ENCODE results near the gene CILP2. TPM values are rescaled to one million over a fixed set of nuclear protein-coding genes. Genes with fewer than 3 reads are reported as not detected.

The CILP2 gene
- total RNA-seq, 1 donor from 2014 or later = 0.98 TPM

- no peak overlapping the region for H3K27ac ChIP-seq
- no peaks in the 10 kb centered on the region for H3K36me3 ChIP-seq
- no peaks in the 10 kb centered on the region for H3K27me3 ChIP-seq
- H3K4me1 ChIP-seq = no peaks in the 10 kb centered on the region
- TF ChIP-seq POLR2A (IDR thresholded peaks at IDR 0.05) = no peak
- no peak for TF ChIP-seq POLR2AphosphoS5 (IDR thresholded peaks at IDR 0.05; ENCODE audit: insufficient read depth in 1 of 2, low read depth in 1 of 2)
- TF ChIP-seq CTCF (IDR thresholded peaks at IDR 0.05) = no peak
- H3K9me3 ChIP-seq = no peaks in the 10 kb centered on the region
- intact Hi-C loops (cut with DNase I) = no loop called here
- H3K4me3 ChIP-seq = no peak overlapping the region
- DNase-seq (ENCODE audit: extremely low spot score in 2 of 2) = no peak
These were observed 24.0 kb downstream of the CILP2 start for GRCh38 chr19:19561946-19562664.

GRCh38 chr19:19562665-19563347, 24.7 kb downstream of the CILP2 start:
- no peaks in the 10 kb centered on the region for H3K9me3 ChIP-seq
- no peaks in the 10 kb centered on the region for H3K36me3 ChIP-seq
- intact Hi-C loops (cut with DNase I) = no loop called here
- no peak for TF ChIP-seq POLR2A (IDR thresholded peaks at IDR 0.05)
- no peak for TF ChIP-seq CTCF (IDR thresholded peaks at IDR 0.05)
- no peak for TF ChIP-seq POLR2AphosphoS5 (IDR thresholded peaks at IDR 0.05; ENCODE audit: insufficient read depth in 1 of 2, low read depth in 1 of 2)
- DNase-seq (ENCODE audit: extremely low spot score in 2 of 2) = no peak
- H3K27ac ChIP-seq = no peak overlapping the region
- no peaks in the 10 kb centered on the region for H3K4me1 ChIP-seq
- H3K27me3 ChIP-seq = no peaks in the 10 kb centered on the region
- no peak overlapping the region for H3K4me3 ChIP-seq

- no peak overlapping the region for H3K27ac ChIP-seq
- intact Hi-C loops (cut with DNase I) = no loop called here
- H3K9me3 ChIP-seq = no peaks in the 10 kb centered on the region
- DNase-seq (ENCODE audit: extremely low spot score in 2 of 2) = no peak
- TF ChIP-seq POLR2A (IDR thresholded peaks at IDR 0.05) (no peak), POLR2AphosphoS5 (IDR thresholded peaks at IDR 0.05; ENCODE audit: insufficient read depth in 1 of 2, low read depth in 1 of 2) (no peak), CTCF (IDR thresholded peaks at IDR 0.05) (no peak)
- H3K4me3 ChIP-seq = no peak overlapping the region
- no peaks in the 10 kb centered on the region for H3K4me1 ChIP-seq
- no peaks in the 10 kb centered on the region for H3K27me3 ChIP-seq
- H3K36me3 ChIP-seq = no peaks in the 10 kb centered on the region
These were observed 25.3 kb downstream of the CILP2 start for GRCh38 chr19:19563348-19563848.

GRCh38 chr19:19566306-19566705, 28.2 kb downstream of the CILP2 start:
- H3K27ac ChIP-seq = no peak overlapping the region
- DNase-seq (ENCODE audit: extremely low spot score in 2 of 2) = no peak
- no peaks in the 10 kb centered on the region for H3K27me3 ChIP-seq
- no peaks in the 10 kb centered on the region for H3K4me1 ChIP-seq
- H3K9me3 ChIP-seq = no peaks in the 10 kb centered on the region
- TF ChIP-seq CTCF (IDR thresholded peaks at IDR 0.05) = no peak
- no peak for TF ChIP-seq POLR2AphosphoS5 (IDR thresholded peaks at IDR 0.05; ENCODE audit: insufficient read depth in 1 of 2, low read depth in 1 of 2)
- no peak for TF ChIP-seq POLR2A (IDR thresholded peaks at IDR 0.05)
- H3K4me3 ChIP-seq = no peak overlapping the region
- no peaks in the 10 kb centered on the region for H3K36me3 ChIP-seq
- intact Hi-C loops (cut with DNase I) = no loop called here

GRCh38 chr19:19567391-19567790, 29.3 kb downstream of the CILP2 start:
- Histone ChIP-seq H3K36me3 (no peaks in the 10 kb centered on the region), H3K27ac (no peak overlapping the region), H3K9me3 (no peaks in the 10 kb centered on the region), H3K4me1 (no peaks in the 10 kb centered on the region), H3K27me3 (no peaks in the 10 kb centered on the region), H3K4me3 (no peak overlapping the region)
- TF ChIP-seq POLR2AphosphoS5 (IDR thresholded peaks at IDR 0.05; ENCODE audit: insufficient read depth in 1 of 2, low read depth in 1 of 2) (no peak), POLR2A (IDR thresholded peaks at IDR 0.05) (no peak), CTCF (IDR thresholded peaks at IDR 0.05) (no peak)
- intact Hi-C loops (cut with DNase I) = no loop called here
- no peak for DNase-seq (ENCODE audit: extremely low spot score in 2 of 2)
